ENCODE data around the gene WDR48.

The WDR48 gene

GRCh38 chr3:39107388-39108199, 55.8 kb downstream of the WDR48 start, which contains the start of the genes GORASP1 and TTC21A:
GORASP1 (minus strand) TSS chr3:39107627; CDS start chr3:39107541, 86 bp downstream.
TTC21A (plus strand) TSS chr3:39107680; CDS start chr3:39107838, 158 bp downstream.
- TF ChIP-seq CTCF (IDR thresholded peaks at IDR 0.05; ENCODE audit: low read depth, low read length), result no peak
- H3K4me3 ChIP-seq (ENCODE audit: low read depth, low read length), result peak within 1 kb of the TSS; percentile 91
- in situ Hi-C loops (cut with HindIII; ENCODE audit: low sequenced_read_pairs), result loop anchor here (25.0 kb wide), 1 partner anchor 180 kb away; the partner anchor contains the start of gene CX3CR1
- DNase-seq (ENCODE audit: low read depth, low spot score), result peak; percentile 87

GRCh38 chr3:39108200-39108710, 56.4 kb downstream of the WDR48 start:
- no peak for DNase-seq (ENCODE audit: low read depth, low spot score)
- in situ Hi-C loops (cut with HindIII; ENCODE audit: low sequenced_read_pairs), result loop anchor here (25.0 kb wide), 1 partner anchor 179 kb away; the partner anchor contains the start of gene CX3CR1
- H3K4me3 ChIP-seq (ENCODE audit: low read depth, low read length), result peak overlapping the region; percentile 91
- TF ChIP-seq CTCF (IDR thresholded peaks at IDR 0.05; ENCODE audit: low read depth, low read length), result no peak

- no peak for TF ChIP-seq CTCF (IDR thresholded peaks at IDR 0.05; ENCODE audit: low read depth, low read length)
- in situ Hi-C loops (cut with HindIII; ENCODE audit: low sequenced_read_pairs), result loop anchor here (25.0 kb wide), 1 partner anchor 178 kb away; the partner anchor contains the start of gene CX3CR1
- no peak overlapping the region for H3K4me3 ChIP-seq (ENCODE audit: low read depth, low read length)
- no peak for DNase-seq (ENCODE audit: low read depth, low spot score)
These were observed 57.3 kb downstream of the WDR48 start for GRCh38 chr3:39109086-39109485.

GRCh38 chr3:39110041-39110639, 58.3 kb downstream of the WDR48 start:
- no peak for DNase-seq (ENCODE audit: low read depth, low spot score)
- TF ChIP-seq CTCF (IDR thresholded peaks at IDR 0.05; ENCODE audit: low read depth, low read length), result no peak
- in situ Hi-C loops (cut with HindIII; ENCODE audit: low sequenced_read_pairs), result loop anchor here (25.0 kb wide), 1 partner anchor 177 kb away; the partner anchor contains the start of gene CX3CR1
- H3K4me3 ChIP-seq (ENCODE audit: low read depth, low read length), result no peak overlapping the region

GRCh38 chr3:39112113-39112512, 60.3 kb downstream of the WDR48 start:
- no peak for TF ChIP-seq CTCF (IDR thresholded peaks at IDR 0.05; ENCODE audit: low read depth, low read length)

GRCh38 chr3:39112535-39112934, 60.7 kb downstream of the WDR48 start:
- TF ChIP-seq CTCF (IDR thresholded peaks at IDR 0.05; ENCODE audit: low read depth, low read length), result no peak
- DNase-seq (ENCODE audit: low read depth, low spot score), result no peak
- in situ Hi-C loops (cut with HindIII; ENCODE audit: low sequenced_read_pairs), result loop anchor here (25.0 kb wide), 1 partner anchor 175 kb away; the partner anchor contains the start of gene CX3CR1
- no peak overlapping the region for H3K4me3 ChIP-seq (ENCODE audit: low read depth, low read length)

More at GRCh38 chr3:39112113-39112512, 60.3 kb downstream of the WDR48 start:
- no peak for DNase-seq (ENCODE audit: low read depth, low spot score)
- H3K4me3 ChIP-seq (ENCODE audit: low read depth, low read length), result no peak overlapping the region
- in situ Hi-C loops (cut with HindIII; ENCODE audit: low sequenced_read_pairs), result loop anchor here (25.0 kb wide), 1 partner anchor 175 kb away; the partner anchor contains the start of gene CX3CR1
